ENCODE data around the gene NAXD. TPM values are rescaled to one million over a fixed set of nuclear protein-coding genes. Genes with fewer than 3 reads are reported as not detected.
"Not testable (repeated sequence)": the region's sequence is repeated elsewhere in the genome, so short reads cannot be mapped to it uniquely, and the experiment has no call there.

NAXD gene
- 10 to 100 TPM; 22.0 to 28.8 (median 22.8) TPM for polyA plus RNA-seq

DNA sequence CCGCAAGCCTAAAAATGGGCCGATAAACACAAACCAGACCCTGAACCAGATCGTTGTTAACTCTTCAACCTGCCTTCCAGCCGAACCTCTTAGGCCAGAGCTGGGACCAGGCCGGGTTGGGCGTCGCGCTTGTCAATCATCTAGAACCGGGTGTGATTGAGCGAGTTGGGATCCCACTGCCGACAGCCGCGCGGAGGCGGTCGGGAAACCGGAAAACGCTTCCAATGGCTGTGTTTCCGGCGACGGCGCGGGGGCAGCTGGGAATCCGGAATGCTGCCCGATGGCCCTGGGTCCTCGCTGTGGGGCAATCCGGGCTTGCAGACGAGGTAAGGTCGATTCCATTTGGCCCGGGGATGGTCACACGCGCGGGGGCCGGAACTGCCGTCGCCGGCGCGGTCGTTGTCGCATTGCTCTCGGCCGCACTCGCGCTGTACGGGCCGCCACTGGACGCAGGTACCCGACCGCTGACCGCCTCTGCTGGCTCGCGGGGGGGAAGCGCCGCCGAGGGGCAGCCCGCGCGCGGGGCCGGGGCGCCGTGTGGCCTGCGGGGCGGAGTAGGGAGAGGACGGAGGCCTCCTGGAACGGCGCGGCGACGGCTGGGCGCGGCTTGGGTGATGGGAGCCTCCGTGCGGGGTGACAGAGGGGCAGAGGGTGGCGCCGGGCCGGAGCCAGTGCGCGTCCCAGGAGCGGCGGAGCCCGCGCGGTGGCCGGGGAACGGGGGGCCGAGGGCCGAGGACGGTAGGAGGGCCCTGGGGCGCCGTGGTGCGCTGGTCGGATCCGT lies at the start of gene NAXD:
TSS of gene NAXD (plus strand) at position 224 of the 781 bp plus-strand sequence. CDS start at position 281, 57 bp downstream.
- WGBS, 3 donors, result 2% methylated on average over 81 to 95 of the region's 95 CpGs

DNA sequence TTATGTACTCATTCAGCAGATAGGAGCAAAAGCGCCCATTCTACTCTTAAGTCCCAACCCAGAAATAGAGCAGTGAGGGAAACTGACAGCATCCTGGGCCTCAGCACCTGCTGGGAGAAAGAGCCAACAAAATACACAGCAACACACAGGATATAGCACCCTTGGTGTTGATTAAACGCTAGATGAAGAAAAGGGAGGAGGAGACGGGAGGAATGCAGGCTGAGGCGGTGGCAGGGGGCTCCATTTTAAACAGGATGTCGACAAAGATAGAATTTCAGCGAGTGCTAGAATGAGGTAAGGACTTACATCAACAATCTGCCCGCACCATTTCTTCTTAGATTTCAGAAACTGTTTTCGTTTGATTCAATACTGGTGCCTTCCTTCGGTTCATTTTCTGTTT lies 49.2 kb upstream of the NAXD start:
- no peak overlapping the region for H3K27ac ChIP-seq (ENCODE audit: low read depth, low read length)

More for the DNA sequence above, at the start of gene NAXD:
- peak within 1 kb of the TSS; percentile 78 for H3K27ac ChIP-seq (ENCODE audit: low read depth, low read length)

DNA sequence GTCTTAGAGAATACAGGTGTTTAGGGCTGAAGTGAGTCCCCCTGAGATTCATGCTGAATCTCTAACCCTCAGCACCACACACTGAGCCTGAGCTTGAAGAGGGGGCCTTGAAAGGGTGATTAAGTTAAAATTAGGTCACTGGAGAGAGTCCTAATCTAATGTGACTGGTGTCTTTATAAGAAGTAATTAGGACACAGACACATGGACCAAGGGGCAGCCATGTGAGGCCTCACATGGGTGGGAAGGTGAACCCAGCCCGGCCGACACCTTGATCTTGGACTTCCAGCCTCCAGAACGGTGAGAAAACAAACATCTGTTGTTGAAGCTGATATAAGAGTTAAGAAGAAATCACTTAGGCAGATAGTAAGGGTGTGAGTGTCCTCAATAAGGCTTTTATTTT lies 46.7 kb upstream of the NAXD start:
- 78 to 89% (median 83%) methylated on average over 3 of the region's 3 CpGs for WGBS, 3 donors
- H3K27ac ChIP-seq (ENCODE audit: low read depth, low read length), result no peak overlapping the region

More for the DNA sequence above, 49.2 kb upstream of the NAXD start:
- WGBS, 3 donors, result 87 to 95% (median 87%) methylated on average over 9 of the region's 9 CpGs

DNA sequence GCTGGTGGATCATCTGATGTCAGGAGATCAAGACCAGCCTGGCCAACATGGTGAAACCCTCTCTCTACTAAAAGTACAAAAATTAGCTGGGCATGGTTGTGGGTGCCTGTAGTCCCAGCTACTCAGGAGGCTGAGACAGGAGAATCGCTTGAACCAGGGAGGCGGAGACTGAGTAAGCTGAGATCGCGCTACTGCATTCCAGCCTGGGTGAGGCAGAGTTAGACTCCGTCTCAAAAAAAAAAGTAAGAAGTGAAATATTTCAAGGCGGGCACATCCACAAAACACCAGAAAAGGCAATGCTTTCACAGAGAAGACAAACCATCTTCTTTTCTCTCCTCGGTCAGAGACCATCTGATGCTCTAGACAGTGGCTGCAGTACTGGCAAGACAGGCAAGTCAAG lies 45.4 kb upstream of the NAXD start:
- H3K27ac ChIP-seq (ENCODE audit: low read depth, low read length), result not testable (repeated sequence)
- 76 to 82% (median 77%) methylated on average over 7 of the region's 7 CpGs for WGBS, 3 donors

DNA sequence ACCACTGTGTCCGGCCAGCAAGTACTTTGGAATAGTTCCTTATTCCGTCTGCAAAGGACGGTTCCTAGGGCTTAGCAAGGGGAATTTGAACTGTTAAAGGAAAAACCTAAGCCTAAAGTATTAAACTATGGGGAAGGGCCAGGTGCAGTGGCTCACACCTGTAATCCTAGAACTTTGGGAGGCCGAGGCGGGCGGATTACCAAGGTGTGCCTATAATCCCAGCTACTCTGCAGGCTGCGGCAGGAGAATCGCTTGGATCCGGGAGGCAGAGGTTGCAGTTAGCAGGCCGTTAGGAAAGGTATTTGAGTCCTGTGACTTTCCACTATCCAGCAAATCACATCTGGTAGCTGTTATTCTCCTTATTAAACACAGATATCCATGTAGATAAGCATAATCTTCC lies 44.5 kb upstream of the NAXD start:
- WGBS, 3 donors, result 85 to 87% (median 85%) methylated on average over 10 of the region's 10 CpGs
- H3K27ac ChIP-seq (ENCODE audit: low read depth, low read length), result no peak overlapping the region

DNA sequence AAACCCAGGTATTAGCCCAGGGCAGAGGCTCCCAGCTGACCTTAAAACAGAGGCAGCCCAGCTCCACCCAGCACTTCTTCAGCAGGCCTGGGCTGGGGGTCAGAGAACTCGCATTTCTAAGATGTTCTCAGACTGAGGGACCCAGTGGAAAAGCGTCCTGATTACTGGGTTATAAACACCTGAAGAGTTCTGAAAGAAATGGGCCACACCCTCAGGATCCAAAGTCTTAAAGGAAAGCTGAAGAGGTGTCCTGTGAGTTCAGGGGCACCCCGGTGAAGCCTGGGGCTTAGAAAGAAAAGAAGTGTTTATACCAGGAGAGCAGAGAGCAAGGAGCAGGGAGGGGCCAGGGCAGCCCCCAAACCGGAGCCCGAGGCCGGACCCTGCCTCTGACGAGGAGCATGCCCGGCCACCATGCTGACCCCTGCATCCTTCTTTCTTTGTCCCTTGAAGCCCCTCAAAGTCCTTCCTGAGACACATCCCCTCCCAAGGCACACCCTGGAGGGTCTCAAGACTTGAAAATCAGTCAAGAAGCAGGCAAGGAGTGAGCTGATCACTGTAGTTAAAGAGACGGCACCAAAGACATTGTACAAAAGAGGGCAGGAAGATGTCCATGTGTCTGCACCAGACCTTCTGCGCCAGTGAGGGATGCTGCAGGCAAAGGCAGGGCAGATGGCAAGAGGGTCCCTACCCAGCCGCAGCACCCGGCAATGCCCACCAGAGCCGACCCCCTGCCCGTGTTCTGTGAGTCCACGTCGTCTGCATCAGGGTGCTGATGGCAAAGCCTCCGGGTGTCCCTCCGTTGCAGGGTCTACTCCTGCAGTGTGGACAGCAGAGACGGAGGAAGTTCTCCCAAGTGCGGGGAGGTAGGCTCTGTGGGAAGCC lies 43.2 kb upstream of the NAXD start:
- 77 to 83% (median 79%) methylated on average over 20 of the region's 20 CpGs for WGBS, 3 donors
- no peak overlapping the region for H3K27ac ChIP-seq (ENCODE audit: low read depth, low read length)

DNA sequence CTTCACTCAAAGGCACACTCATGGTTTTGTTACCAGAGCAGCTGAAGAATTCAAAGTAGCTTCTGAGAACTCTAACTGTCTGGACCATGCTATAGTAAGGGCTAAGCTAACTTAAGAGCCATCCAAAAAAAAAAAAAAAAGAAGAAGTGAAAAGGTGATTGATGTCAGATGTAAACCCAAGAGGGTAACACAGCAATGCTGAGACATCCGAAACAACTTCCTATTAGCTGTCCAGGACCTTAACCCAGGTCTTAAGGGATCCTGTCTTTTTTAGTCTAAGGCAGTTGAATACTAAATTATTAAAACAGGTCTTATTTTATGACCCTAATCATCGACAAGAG lies 42.6 kb upstream of the NAXD start:
- H3K27ac ChIP-seq (ENCODE audit: low read depth, low read length), result no peak overlapping the region
- 55 to 75% (median 70%) methylated on average over 2 of the region's 2 CpGs for WGBS, 3 donors

DNA sequence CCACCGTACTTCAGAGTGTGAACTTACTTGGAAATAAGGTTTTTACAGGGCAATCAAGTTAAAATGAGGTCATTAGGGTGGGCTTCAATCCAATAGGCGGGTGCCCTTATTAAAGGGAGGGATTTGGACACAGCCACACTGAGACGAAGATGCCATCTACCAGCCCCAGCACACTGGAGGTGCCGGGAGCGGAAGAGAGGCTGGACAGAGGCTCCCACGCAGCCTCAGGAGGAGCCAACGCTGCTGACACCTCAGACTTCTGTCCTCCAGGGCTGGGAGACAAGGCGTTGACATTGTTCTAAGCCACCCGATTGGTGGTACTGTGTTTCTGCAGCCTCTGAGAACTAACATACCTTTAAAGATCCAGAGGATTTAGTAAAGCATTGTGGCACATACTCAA lies 41.2 kb upstream of the NAXD start:
- WGBS, 3 donors, result 62 to 73% (median 68%) methylated on average over 9 of the region's 9 CpGs
- no peak overlapping the region for H3K27ac ChIP-seq (ENCODE audit: low read depth, low read length)

DNA sequence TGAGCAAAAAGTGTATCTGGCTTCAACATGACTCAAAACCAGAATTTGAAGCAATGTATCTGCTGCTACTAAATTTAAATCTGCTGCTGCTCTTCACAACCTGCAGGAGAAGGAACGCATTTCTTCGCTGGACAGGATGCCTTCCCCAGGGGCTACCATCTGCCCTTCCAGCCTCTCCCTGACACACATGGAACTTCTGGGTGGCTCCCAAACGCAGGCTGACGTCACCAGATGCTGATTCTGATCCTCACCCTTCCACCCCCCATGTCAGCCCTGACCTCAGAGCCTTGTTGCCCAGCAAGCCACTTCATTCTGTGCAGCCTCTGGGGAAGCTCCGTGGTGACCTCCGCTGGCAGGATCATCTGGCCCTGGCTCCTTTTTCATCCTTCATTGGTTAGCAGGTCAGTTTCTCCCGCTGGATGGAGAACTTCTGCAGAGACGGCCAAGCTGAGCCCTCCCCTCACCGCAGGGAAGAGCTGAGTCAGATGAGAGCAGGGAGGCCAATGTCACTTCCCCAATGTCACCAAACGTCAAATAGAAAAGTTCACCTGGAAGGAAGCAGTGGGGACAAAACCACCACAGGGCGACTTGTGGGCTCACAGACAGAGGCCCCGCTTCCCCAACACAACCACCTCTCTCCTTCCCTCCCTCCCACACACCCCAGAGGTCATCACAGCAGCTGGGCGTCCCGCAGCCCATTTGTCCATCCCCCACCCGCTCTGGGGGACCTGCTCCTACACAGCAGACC lies 39.8 kb upstream of the NAXD start:
- no peak overlapping the region for H3K27ac ChIP-seq (ENCODE audit: low read depth, low read length)
- WGBS, 3 donors, result 30 to 58% (median 31%) methylated on average over 15 of the region's 15 CpGs

DNA sequence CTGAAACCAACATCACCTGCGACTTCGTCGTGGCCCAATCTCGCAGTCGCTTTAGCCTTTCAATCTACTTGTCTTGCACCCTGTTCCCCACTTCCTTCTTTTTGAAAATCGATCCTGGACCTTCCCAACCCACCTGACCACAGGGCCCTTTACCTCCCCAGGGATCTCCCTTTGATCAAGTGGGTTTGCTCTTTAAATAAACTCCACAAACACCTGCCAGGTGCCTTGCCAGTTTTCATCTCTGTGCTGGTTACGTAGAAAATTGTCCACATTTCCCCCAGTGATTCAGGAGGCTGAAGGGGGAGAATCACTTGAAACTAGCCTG lies 39.3 kb upstream of the NAXD start:
- no peak overlapping the region for H3K27ac ChIP-seq (ENCODE audit: low read depth, low read length)
- WGBS, 3 donors, result 58 to 69% (median 59%) methylated on average over 7 of the region's 7 CpGs

DNA sequence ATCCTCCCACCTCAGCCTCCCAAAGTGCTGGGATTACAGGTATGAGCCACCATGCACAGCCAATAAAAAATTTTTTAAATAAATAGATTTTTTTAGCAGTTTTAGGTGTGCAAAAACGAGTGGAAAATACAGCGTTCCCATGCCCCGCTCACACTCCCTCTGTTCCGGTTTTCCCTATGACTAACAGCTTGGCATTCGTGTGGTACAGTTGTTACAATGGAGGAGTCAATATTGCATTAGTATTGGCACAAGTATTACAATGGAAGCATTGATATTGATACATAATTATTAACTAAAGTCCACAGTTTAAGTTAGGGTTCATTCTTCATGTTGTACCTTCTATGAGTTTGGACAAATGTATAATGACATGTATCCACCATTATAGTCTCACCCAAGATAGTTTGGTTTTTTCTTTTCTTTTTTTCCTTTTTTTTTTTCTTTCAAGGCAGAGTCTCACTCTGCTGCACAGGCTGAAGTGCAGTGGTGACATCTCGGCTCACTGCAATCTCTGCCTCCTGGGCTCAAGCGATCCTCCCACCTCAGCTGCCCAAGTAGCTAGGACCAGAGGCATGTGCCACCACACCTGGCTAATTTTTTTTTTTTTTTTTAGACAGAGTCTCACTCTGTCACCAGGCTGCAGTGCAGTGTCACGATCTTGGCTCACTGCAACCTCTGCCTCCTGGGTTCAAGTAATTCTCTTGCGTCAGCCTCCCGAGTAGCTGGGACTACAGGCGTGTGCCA lies 38.4 kb upstream of the NAXD start:
- WGBS, 3 donors, result 57 to 87% (median 81%) methylated on average over 11 of the region's 11 CpGs
- no peak overlapping the region for H3K27ac ChIP-seq (ENCODE audit: low read depth, low read length)

DNA sequence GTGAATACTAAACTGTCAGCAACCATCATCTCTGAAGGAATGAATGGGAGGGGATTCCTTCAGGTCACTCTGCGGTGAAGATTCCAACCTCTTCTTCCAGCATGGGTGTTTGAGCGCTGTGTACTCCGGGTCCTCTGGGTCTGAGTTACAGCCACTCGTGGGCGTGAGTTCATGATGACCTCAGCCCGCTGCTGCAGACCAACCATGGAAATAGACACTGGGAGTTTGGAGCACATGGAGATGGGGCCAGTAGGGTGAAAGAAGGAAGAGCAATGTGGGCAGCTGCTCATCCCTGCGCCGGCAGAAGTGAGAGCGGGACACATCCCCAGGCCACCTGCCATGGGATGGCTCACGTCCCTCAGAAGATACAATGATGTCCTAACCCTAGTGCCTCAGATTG lies 37.0 kb upstream of the NAXD start:
- no peak overlapping the region for H3K27ac ChIP-seq (ENCODE audit: low read depth, low read length)
- WGBS, 3 donors, result 70 to 77% (median 76%) methylated on average over 10 of the region's 10 CpGs

DNA sequence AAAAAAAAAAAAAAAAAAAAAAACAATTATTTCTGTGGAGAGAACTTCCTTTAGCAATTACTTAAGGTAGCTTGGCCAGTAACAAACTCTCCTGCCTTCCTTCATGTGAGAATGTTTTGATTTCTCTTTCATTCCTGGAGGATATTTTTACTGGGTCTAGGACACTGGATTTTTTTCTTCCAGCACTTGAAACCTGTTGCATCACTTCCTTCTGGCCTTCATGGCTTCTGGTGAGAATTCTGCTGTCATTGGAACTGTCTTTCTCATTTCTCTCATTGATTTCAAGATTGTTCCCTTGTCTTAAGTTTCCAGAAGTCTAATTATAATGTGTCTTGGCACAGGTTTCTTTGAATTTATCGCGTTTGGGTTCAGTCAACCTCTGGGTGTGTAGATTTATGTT lies 34.5 kb upstream of the NAXD start:
- WGBS, 3 donors, result 65 to 80% (median 67%) methylated on average over 2 of the region's 2 CpGs
- no peak overlapping the region for H3K27ac ChIP-seq (ENCODE audit: low read depth, low read length)

DNA sequence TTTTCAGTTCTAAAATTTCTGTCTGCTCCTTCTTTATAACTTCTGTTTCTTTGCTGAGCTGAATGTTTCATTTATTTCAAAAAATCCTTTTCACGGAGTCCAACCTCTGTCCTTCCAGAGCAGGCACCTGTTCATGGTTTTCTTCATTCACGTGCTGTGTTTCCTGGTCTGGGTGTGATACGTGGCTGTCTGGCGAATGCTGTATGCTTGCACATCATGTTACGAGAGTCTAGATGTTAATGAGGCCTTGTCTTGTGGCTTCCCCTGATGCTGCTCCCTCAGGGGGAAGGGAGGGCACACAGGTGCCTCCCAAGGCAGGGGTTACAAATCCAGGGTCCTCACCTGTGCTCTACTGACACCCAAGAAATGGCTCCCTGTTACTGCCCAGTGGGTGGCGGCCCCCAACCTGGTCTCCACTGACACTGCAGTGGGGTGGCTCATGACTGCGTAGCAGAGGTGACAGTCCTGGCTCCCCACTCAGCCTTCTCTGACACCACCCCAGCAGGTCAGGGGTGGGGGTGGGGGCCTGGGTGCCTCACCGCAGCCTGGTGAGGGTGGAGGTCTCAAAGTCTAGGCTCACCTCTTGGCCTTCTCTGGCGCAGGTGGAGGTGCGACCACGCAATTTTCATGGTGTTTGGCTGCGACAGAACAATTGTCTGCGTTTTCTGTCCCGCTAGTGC lies 33.7 kb upstream of the NAXD start:
- no peak overlapping the region for H3K27ac ChIP-seq (ENCODE audit: low read depth, low read length)
- 87 to 90% (median 89%) methylated on average over 14 of the region's 14 CpGs for WGBS, 3 donors

DNA sequence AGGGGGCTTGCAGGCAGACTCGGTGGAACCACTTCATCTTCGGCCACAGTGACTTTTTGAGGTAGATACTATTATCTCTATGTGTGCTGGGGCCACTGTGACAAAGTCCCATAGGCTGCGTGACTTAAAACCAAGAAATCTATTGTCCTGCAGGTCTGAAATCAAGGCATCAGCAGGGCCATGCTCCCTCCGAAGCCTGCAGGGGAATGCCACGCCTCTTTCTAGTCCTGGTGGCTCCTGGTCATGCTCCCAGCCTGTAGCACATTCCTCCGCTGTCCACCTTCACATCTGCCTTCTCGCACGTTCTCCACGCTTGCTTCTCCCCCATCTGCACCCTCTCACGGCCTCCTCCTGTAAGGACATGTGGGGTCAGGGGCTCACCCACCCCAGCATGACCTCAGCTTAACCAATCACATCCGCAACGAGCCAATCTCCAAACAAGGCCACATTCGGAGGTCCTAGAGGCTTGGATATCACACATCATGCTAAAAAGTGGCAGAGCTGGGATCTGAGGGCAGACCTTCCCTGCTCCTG lies 32.9 kb upstream of the NAXD start:
- no peak overlapping the region for H3K27ac ChIP-seq (ENCODE audit: low read depth, low read length)
- 86 to 93% (median 91%) methylated on average over 13 of the region's 13 CpGs for WGBS, 3 donors

DNA sequence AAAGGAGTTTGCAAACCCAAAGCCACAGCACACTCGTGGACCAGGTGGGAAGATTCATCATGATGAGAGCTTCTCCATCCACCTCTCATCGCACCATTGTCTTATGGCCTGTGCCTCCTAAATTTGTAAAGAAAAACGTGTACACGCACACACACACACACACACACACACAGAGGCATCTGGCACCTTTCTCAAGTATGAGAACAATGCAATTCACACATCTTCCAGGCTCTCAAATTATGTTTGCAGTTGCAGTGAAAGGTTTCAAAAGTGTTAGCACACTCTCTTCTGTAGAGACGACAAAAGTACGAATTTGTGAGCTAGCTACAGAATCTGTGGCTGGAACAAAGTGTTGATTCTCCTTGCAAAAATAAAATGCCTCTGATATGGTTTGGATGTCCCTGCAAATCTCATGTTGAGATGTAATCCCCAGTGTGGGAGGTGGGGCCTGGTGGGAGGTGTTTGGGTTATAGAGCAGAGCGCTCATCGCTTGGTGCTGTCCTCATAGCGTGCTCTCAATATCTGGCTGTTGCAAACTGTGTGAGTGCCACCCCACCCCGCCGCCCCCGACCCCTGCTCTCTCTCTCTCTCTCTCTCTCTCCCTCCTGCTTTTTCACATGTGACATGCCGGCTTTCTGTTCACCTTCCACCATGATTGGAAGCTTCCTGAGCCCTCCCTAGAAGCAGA lies 32.0 kb upstream of the NAXD start:
- 86 to 90% (median 88%) methylated on average over 13 of the region's 13 CpGs for WGBS, 3 donors
- H3K27ac ChIP-seq (ENCODE audit: low read depth, low read length), result no peak overlapping the region

DNA sequence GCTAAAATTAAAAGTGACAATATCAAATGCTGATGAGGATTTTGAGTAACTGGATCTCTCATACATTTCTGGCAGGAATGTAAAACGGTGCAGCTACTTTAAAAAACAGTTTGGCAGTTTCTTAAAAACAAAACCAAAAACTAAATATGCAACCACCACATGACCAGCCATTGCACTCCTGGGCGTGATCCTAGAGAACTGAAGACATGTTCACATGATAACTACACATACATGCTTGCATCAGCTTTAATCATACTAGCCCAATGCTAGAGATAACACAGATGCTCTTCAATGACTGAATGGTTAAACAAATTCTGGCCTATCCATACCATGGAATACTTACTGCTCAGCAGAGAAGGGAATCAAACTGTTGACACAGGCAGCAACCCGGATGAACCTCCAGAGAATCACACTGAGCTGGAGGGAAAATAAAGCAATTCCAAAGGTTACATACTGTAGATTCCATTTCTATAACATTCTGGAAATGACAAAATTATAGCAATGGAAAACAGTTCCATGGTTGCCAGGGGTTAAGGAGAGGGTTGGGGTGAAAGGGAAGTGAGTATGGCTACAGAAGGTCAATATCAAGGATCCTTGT lies 25.5 kb upstream of the NAXD start:
- 63 to 72% (median 66%) methylated on average over 3 of the region's 3 CpGs for WGBS, 3 donors
- no peak overlapping the region for H3K27ac ChIP-seq (ENCODE audit: low read depth, low read length)

Measured in adipose tissue (tissue), 3 donors.